ENCODE data around the gene PAQR9. TPM values are rescaled to one million over a fixed set of nuclear protein-coding genes. Genes with fewer than 3 reads are reported as not detected.

Gene PAQR9
- polyA plus RNA-seq, 1 donor (not counting 4 experiments of a cell fraction or from before 2014, with no cell fraction given): not detected

- no peaks in the 10 kb centered on the region for H3K79me2 ChIP-seq (ENCODE audit: control insufficient read depth, insufficient read depth, low read length)
- FAIRE-seq (no peak), DNase-seq (ENCODE audit: low read depth, low spot score) (no peak)
- no peaks in the 10 kb centered on the region for H3K9me1 ChIP-seq (ENCODE audit: control insufficient read depth, extremely low read depth, insufficient read depth, low read length)
- H3K9me3 ChIP-seq (ENCODE audit: control insufficient read depth, low read depth, low read length): no peaks in the 10 kb centered on the region
- no peaks in the 10 kb centered on the region for H4K20me1 ChIP-seq (ENCODE audit: control insufficient read depth, extremely low read depth, insufficient read depth, low read length)
- no peak overlapping the region for H3K4me2 ChIP-seq (ENCODE audit: control insufficient read depth, extremely low read depth, insufficient read depth, low read depth, low read length)
- no peaks in the 10 kb centered on the region for H3K36me3 ChIP-seq (ENCODE audit: control insufficient read depth in 2 of 2, extremely low read depth in 1 of 2, insufficient read depth in 2 of 2, low read length in 2 of 2)
- dilution Hi-C loops (cut with MboI; ENCODE audit: extremely low pct_ligation_motif_present, low sequenced_read_pairs): no loop called here
- no peak overlapping the region for H3K4me3 ChIP-seq (ENCODE audit: control insufficient read depth in 2 of 3, extremely low read depth in 1 of 3, insufficient read depth in 2 of 3, low read depth in 1 of 3, low read length in 3 of 3)
- H3K27me3 ChIP-seq (ENCODE audit: control insufficient read depth, extremely low read depth, insufficient read depth, low read length): no peaks in the 10 kb centered on the region
- H2AFZ ChIP-seq (ENCODE audit: control insufficient read depth, low read length): no peak overlapping the region
- H3K27ac ChIP-seq (ENCODE audit: control insufficient read depth, insufficient read depth, low read length): no peak overlapping the region
- peaks cover 9% of the 10 kb centered on the region for H3K4me1 ChIP-seq (ENCODE audit: control insufficient read depth, extremely low read depth, insufficient read depth, low read length)
- H3K9ac ChIP-seq (ENCODE audit: control insufficient read depth, extremely low read depth, insufficient read depth, low read length): no peak overlapping the region
- TF ChIP-seq EZH2 (IDR thresholded peaks at IDR 0.05; ENCODE audit: low read length): no peak
- TF ChIP-seq, protein P1, sequence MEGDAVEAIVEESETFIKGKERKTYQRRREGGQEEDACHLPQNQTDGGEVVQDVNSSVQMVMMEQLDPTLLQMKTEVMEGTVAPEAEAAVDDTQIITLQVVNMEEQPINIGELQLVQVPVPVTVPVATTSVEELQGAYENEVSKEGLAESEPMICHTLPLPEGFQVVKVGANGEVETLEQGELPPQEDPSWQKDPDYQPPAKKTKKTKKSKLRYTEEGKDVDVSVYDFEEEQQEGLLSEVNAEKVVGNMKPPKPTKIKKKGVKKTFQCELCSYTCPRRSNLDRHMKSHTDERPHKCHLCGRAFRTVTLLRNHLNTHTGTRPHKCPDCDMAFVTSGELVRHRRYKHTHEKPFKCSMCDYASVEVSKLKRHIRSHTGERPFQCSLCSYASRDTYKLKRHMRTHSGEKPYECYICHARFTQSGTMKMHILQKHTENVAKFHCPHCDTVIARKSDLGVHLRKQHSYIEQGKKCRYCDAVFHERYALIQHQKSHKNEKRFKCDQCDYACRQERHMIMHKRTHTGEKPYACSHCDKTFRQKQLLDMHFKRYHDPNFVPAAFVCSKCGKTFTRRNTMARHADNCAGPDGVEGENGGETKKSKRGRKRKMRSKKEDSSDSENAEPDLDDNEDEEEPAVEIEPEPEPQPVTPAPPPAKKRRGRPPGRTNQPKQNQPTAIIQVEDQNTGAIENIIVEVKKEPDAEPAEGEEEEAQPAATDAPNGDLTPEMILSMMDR (optimal IDR thresholded peaks at IDR 0.05 in 1 of 3, IDR thresholded peaks at IDR 0.05 in 1 of 3, conservative IDR thresholded peaks at IDR 0.05 in 1 of 3; ENCODE audit: extremely low read depth in 1 of 3, insufficient read depth in 2 of 3, low read length in 3 of 3): no peak
Observed at GRCh38 chr3:142950972-142951371, 12.5 kb downstream of the PAQR9 start.

DNA sequence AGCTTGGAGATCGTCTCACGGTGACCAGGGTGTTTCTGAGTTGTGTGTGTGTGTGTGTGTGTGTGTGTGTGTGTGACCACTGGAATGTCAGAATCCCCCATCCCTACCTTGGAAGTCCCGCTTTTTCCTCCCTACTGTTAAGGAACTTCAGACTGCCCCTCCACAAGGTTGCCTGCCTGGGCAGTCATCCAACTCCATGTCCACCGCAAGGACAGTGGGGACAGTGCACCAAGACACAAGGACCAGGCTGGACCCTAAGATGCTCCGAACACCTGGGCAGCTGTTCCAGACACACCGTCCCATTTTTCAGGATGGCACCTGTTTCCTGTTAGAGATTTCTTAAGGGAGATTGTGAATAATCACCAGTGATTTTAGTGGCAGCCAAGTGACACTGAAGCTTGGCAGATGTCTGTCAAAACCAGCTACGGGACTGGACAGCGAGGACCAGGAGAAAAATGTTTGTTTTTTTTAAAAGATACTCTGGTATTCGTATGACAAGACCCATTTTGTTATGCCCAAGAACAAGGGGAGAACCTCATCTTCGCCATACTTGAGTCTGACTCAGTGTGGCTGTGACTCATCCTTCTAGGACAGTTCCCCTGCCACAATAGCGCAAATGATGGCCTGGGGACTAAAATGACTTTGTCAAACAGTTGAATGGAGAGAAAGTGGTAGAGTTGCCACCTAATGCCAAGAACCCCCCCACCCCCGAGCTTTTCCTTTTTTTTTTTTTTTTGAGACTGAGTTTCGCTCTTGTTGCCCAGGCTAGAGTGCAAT is 15.5 kb downstream of the PAQR9 start:
- H3K79me2 ChIP-seq (ENCODE audit: control insufficient read depth, insufficient read depth, low read length): no peaks in the 10 kb centered on the region
- H3K9me1 ChIP-seq (ENCODE audit: control insufficient read depth, extremely low read depth, insufficient read depth, low read length): no peaks in the 10 kb centered on the region
- H3K27ac ChIP-seq (ENCODE audit: control insufficient read depth, insufficient read depth, low read length): no peak overlapping the region
- dilution Hi-C loops (cut with MboI; ENCODE audit: extremely low pct_ligation_motif_present, low sequenced_read_pairs): no loop called here
- no peaks in the 10 kb centered on the region for H3K27me3 ChIP-seq (ENCODE audit: control insufficient read depth, extremely low read depth, insufficient read depth, low read length)
- H2AFZ ChIP-seq (ENCODE audit: control insufficient read depth, low read length): no peak overlapping the region
- H3K4me3 ChIP-seq (ENCODE audit: control insufficient read depth in 2 of 3, extremely low read depth in 1 of 3, insufficient read depth in 2 of 3, low read depth in 1 of 3, low read length in 3 of 3): no peak overlapping the region
- no peaks in the 10 kb centered on the region for H3K36me3 ChIP-seq (ENCODE audit: control insufficient read depth in 2 of 2, extremely low read depth in 1 of 2, insufficient read depth in 2 of 2, low read length in 2 of 2)
- no peaks in the 10 kb centered on the region for H3K9me3 ChIP-seq (ENCODE audit: control insufficient read depth, low read depth, low read length)
- no peak overlapping the region for H3K9ac ChIP-seq (ENCODE audit: control insufficient read depth, extremely low read depth, insufficient read depth, low read length)
- FAIRE-seq (peak; percentile 17), DNase-seq (ENCODE audit: low read depth, low spot score) (no peak)
- H3K4me1 ChIP-seq (ENCODE audit: control insufficient read depth, extremely low read depth, insufficient read depth, low read length): peaks cover 18% of the 10 kb centered on the region
- no peak for TF ChIP-seq EZH2 (IDR thresholded peaks at IDR 0.05; ENCODE audit: low read length)
- TF ChIP-seq, protein P1 (optimal IDR thresholded peaks at IDR 0.05 in 1 of 3, IDR thresholded peaks at IDR 0.05 in 1 of 3, conservative IDR thresholded peaks at IDR 0.05 in 1 of 3; ENCODE audit: extremely low read depth in 1 of 3, insufficient read depth in 2 of 3, low read length in 3 of 3): no peak
- no peak overlapping the region for H3K4me2 ChIP-seq (ENCODE audit: control insufficient read depth, extremely low read depth, insufficient read depth, low read depth, low read length)
- H4K20me1 ChIP-seq (ENCODE audit: control insufficient read depth, extremely low read depth, insufficient read depth, low read length): no peaks in the 10 kb centered on the region

Measured in keratinocyte (primary cell).